Measurements from ENCODE around the gene RAMP3. TPM values are rescaled to one million over a fixed set of nuclear protein-coding genes. Genes with fewer than 3 reads are reported as not detected.
A peak's percentile ranks its signal among the peaks of the same experiment; 100 is the strongest.

Gene RAMP3
- total and polyA plus RNA-seq, 5 donors from 2014 or later = not detected

DNA sequence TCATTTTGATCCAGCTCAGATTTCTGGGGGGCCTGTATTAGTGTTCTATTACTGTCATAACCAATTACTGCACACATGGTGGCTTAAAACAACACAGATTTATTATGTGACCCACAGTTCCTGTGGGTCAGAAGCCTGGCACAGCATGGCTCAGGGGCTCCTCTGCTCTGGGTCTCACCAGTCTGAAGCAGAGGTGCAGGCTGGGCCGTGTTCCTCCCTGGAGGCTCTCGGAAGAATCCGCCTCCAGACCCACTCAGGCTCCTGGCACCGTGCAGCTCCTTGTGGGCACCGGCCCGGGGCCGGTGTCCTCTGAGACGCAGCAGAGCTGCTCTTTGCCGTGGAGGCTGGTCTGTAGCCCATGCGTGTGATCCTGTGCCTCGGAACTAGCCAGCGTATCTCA, 61.5 kb downstream of the RAMP3 start:
- no peaks in the 10 kb centered on the region for H3K36me3 ChIP-seq (ENCODE audit: control insufficient read depth, insufficient read depth, low read length)
- Mint-ChIP-seq H3K9me3 (peaks cover 0 to 2% (median 0%) of the 10 kb centered on the region in 7 donors), H3K27me3 (peaks cover 33% of the 10 kb centered on the region), H3K4me3 (no peak overlapping the region), H3K36me3 (no peaks in the 10 kb centered on the region), H3K4me1 (no peaks in the 10 kb centered on the region), H3K27ac (no peak overlapping the region)
- H3K4me1 ChIP-seq (ENCODE audit: control insufficient read depth, insufficient read depth, low read length, poor library complexity, severe bottlenecking) = no peaks in the 10 kb centered on the region
- ATAC-seq (ENCODE audit: low read depth in 2 of 2) (no peak), DNase-seq (no peak)
- no peaks in the 10 kb centered on the region for H3K9me3 ChIP-seq (ENCODE audit: control insufficient read depth in 2 of 2, low read length in 2 of 2)
- H3K4me3 ChIP-seq (ENCODE audit: low read depth, low read length) = no peak overlapping the region
- H3K27me3 ChIP-seq (ENCODE audit: control insufficient read depth, insufficient read depth, low read length) = peaks cover 7% of the 10 kb centered on the region
- H3K27ac ChIP-seq (ENCODE audit: insufficient read depth, low read length, poor library complexity, severe bottlenecking) = no peak overlapping the region

DNA sequence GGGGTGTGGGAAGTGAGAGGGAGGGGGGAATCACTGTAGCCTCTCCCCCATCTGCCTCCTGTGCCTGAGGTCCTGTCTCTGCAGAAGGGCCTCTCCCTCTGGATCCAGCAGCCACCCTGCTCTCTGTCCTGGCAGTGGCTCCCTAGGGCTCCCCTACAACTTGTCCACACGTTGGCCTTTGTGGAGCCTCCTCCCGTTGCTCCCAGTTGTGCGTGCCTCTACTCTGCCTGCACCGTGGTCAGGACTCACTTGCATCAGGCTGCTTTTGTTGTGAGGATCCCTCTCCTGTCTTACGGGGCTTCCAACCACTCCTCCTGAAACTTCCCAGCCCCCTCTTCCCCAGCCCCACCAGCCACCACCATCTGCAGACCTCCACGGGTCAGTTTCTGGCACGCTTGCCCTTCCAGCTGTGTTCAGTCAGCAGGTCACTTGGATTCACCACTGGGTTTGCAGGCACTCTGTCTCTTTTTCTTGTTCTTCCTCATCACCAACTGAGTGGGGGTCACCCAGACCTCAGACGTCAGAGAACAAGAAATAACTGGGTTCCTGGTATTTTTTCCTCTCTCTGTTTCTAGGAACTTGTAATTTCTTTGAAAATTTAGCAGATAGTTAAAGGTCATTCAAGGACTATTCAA, 62.3 kb downstream of the RAMP3 start:
- no peaks in the 10 kb centered on the region for H3K9me3 ChIP-seq (ENCODE audit: control insufficient read depth in 2 of 2, low read length in 2 of 2)
- H3K4me1 Mint-ChIP-seq = no peaks in the 10 kb centered on the region
- peaks cover under 1% of the 10 kb centered on the region for H3K27me3 ChIP-seq (ENCODE audit: control insufficient read depth, insufficient read depth, low read length)
- H3K27ac ChIP-seq (ENCODE audit: insufficient read depth, low read length, poor library complexity, severe bottlenecking) = no peak overlapping the region
- no peaks in the 10 kb centered on the region for H3K4me1 ChIP-seq (ENCODE audit: control insufficient read depth, insufficient read depth, low read length, poor library complexity, severe bottlenecking)
- ATAC-seq (ENCODE audit: low read depth in 2 of 2) = no peak
- no peak overlapping the region for H3K27ac Mint-ChIP-seq
- peaks cover 25% of the 10 kb centered on the region for H3K27me3 Mint-ChIP-seq
- no peak for DNase-seq
- H3K36me3 Mint-ChIP-seq = no peaks in the 10 kb centered on the region
- peaks cover 0 to 2% (median 0%) of the 10 kb centered on the region in 7 donors for H3K9me3 Mint-ChIP-seq
- H3K4me3 ChIP-seq (ENCODE audit: low read depth, low read length) = no peak overlapping the region
- H3K36me3 ChIP-seq (ENCODE audit: control insufficient read depth, insufficient read depth, low read length) = no peaks in the 10 kb centered on the region
- no peak overlapping the region for H3K4me3 Mint-ChIP-seq

DNA sequence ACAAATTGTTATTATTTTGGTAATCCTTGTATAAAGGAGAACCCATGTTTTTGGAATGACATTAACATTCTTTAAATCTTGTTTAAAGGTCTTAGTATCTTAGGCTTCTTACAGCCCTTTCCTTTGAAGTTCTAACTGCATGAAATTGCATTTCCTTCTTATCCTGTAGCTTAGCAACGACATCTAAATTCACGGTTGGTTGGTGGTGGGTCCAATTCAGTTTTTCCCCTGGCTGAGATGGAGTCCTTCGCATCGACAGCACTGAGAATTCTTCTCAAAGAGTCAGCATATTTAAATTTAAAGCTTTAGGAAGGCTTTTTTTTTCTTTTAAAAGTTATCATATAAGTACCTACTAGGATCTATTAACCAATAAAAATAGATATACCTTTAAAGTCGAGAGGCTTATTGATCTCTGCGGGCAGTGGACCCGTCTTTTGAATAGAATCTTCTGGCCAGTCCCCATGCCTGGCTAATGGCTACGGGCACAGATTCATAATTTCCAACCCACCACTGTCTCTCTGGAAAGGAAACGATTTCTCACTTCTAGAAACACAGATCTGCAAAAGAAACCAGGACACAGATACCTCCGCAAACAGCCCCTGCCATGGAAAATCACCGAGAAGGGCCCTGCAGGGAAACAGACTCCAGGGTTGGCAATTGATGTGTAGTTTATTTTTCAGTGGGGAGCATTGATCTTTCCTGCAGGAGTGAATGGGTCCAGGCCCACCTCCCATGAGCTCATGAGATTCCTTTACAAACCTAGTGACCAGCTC, 63.4 kb downstream of the RAMP3 start:
- no peak overlapping the region for H3K27ac ChIP-seq (ENCODE audit: insufficient read depth, low read length, poor library complexity, severe bottlenecking)
- no peaks in the 10 kb centered on the region for H3K4me1 ChIP-seq (ENCODE audit: control insufficient read depth, insufficient read depth, low read length, poor library complexity, severe bottlenecking)
- Mint-ChIP-seq H3K4me1 (no peaks in the 10 kb centered on the region), H3K36me3 (no peaks in the 10 kb centered on the region), H3K9me3 (no peaks in the 10 kb centered on the region), H3K4me3 (no peak overlapping the region), H3K27ac (no peak overlapping the region), H3K27me3 (peaks cover 14% of the 10 kb centered on the region)
- DNase-seq = no peak
- no peak for ATAC-seq (ENCODE audit: low read depth in 2 of 2)
- H3K27me3 ChIP-seq (ENCODE audit: control insufficient read depth, insufficient read depth, low read length) = no peaks in the 10 kb centered on the region
- H3K9me3 ChIP-seq (ENCODE audit: control insufficient read depth in 2 of 2, low read length in 2 of 2) = no peaks in the 10 kb centered on the region
- no peak overlapping the region for H3K4me3 ChIP-seq (ENCODE audit: low read depth, low read length)
- H3K36me3 ChIP-seq (ENCODE audit: control insufficient read depth, insufficient read depth, low read length) = no peaks in the 10 kb centered on the region

DNA sequence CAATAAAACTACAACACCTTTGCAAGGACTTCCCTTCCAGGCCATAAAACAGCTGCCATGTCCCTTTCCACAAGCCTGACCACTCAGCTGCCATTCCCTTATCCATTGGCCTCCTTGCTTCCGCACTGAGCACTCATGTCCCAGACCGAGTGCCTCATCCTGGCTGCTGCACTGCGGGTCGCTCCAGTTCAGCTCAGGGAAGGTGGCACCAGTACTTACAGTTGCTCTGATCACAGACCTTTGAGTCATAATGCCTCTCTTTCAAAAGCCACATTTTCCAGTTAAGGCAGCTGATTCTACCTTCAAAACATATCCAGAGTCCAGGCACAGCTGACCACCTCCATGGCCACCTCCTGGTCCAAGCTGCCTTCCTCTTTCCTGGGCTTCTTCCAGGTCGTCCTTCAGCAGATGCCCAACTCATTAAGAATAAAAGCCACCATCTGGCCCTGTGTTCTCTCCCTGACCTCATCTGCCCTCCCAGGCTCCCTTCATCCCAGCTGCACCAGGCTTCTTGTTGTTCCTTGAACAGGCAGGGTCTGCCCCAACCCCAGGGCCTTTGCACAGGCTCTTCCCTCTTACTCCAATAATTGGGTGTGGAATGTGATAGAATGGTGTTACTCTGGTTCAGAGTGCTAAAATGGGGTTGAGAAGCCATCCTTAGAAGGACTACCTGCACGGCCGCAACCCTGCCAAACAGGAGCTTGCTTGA, 64.5 kb downstream of the RAMP3 start:
- H3K4me3 Mint-ChIP-seq = no peak overlapping the region
- ATAC-seq (ENCODE audit: low read depth in 2 of 2) (no peak), DNase-seq (no peak)
- Histone ChIP-seq H3K9me3 (ENCODE audit: control insufficient read depth in 2 of 2, low read length in 2 of 2) (no peaks in the 10 kb centered on the region), H3K36me3 (ENCODE audit: control insufficient read depth, insufficient read depth, low read length) (no peaks in the 10 kb centered on the region), H3K4me3 (ENCODE audit: low read depth, low read length) (no peak overlapping the region), H3K4me1 (ENCODE audit: control insufficient read depth, insufficient read depth, low read length, poor library complexity, severe bottlenecking) (no peaks in the 10 kb centered on the region), H3K27ac (ENCODE audit: insufficient read depth, low read length, poor library complexity, severe bottlenecking) (no peak overlapping the region), H3K27me3 (ENCODE audit: control insufficient read depth, insufficient read depth, low read length) (no peaks in the 10 kb centered on the region)
- no peak overlapping the region for H3K27ac Mint-ChIP-seq
- H3K27me3 Mint-ChIP-seq = peaks cover 21% of the 10 kb centered on the region
- no peaks in the 10 kb centered on the region for H3K4me1 Mint-ChIP-seq
- no peaks in the 10 kb centered on the region for H3K36me3 Mint-ChIP-seq
- H3K9me3 Mint-ChIP-seq = no peaks in the 10 kb centered on the region

DNA sequence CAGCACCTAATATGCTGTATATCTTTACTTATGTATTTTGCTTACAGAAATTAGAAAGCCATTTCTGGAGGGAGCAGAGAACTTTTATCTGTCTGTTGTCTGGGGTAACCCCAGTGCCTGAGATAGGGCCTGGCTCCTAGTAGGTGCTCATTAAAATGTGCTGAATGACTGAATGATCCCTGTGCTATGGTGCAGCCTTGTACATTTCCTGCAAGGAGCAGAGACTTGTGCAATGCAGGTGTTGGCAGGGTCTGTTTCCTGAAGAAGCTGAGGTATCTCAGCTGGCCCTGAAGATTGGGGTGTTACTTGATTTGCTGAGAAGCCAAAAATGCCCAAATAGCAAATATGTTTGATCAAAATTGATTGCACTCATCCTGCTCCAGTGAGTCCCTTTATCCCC, 65.5 kb downstream of the RAMP3 start:
- Histone ChIP-seq H3K27me3 (ENCODE audit: control insufficient read depth, insufficient read depth, low read length) (no peaks in the 10 kb centered on the region), H3K36me3 (ENCODE audit: control insufficient read depth, insufficient read depth, low read length) (no peaks in the 10 kb centered on the region), H3K4me3 (ENCODE audit: low read depth, low read length) (no peak overlapping the region), H3K4me1 (ENCODE audit: control insufficient read depth, insufficient read depth, low read length, poor library complexity, severe bottlenecking) (no peaks in the 10 kb centered on the region), H3K9me3 (ENCODE audit: control insufficient read depth in 2 of 2, low read length in 2 of 2) (no peaks in the 10 kb centered on the region), H3K27ac (ENCODE audit: insufficient read depth, low read length, poor library complexity, severe bottlenecking) (no peak overlapping the region)
- H3K27ac Mint-ChIP-seq = no peak overlapping the region
- H3K27me3 Mint-ChIP-seq = peaks cover 26% of the 10 kb centered on the region
- ATAC-seq (ENCODE audit: low read depth in 2 of 2) = no peak
- DNase-seq = no peak
- no peaks in the 10 kb centered on the region for H3K36me3 Mint-ChIP-seq
- H3K9me3 Mint-ChIP-seq = no peaks in the 10 kb centered on the region
- no peak overlapping the region for H3K4me3 Mint-ChIP-seq
- peaks cover 0 to 2% (median 0%) of the 10 kb centered on the region in 4 donors for H3K4me1 Mint-ChIP-seq

DNA sequence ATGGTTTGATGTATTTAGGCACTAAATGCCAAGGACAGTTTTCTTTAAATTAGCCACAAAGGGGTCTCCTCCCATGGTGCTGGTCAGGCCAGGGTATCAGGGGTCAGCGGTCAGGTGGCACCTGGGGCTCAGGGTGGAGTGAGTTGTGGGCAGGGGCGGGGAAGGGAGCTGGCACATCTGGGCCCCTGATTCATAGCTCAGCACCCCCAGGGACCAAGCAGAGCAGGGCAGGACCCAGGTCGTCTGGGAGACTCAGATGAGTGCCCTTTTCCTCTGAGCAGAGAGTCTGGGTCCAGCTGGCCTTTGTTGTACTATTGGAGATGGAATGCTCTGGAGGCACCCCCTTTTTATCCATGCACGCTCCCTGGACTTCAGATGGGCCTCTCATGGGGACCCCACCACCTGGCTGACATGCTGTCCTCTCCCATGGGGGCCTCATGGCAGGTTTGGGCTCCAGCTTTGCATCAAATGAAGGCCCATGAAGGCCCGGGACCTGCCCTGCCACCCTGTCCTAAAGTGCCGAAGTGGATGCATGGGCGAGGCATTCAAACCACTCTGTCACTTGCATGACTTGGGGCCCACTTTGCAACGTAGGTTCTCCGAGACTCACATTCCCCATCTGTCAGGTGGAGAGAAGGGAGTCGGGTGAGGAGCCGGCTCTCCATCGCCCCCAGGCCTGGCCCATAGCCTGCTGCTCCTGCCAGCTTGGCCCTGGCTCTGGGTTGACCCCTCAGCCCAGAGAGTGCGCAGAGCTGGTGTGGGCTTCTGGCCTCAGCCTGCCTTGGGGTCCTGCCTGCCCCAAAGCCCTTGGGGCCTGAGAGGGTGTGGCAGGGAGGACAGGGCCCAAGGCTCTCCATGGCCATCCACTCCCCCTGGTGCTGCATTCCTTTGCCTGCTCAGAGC, 66.4 kb downstream of the RAMP3 start:
- Histone ChIP-seq H3K27me3 (ENCODE audit: control insufficient read depth, insufficient read depth, low read length) (no peaks in the 10 kb centered on the region), H3K9me3 (ENCODE audit: control insufficient read depth in 2 of 2, low read length in 2 of 2) (no peaks in the 10 kb centered on the region), H3K4me1 (ENCODE audit: control insufficient read depth, insufficient read depth, low read length, poor library complexity, severe bottlenecking) (no peaks in the 10 kb centered on the region), H3K27ac (ENCODE audit: insufficient read depth, low read length, poor library complexity, severe bottlenecking) (no peak overlapping the region), H3K36me3 (ENCODE audit: control insufficient read depth, insufficient read depth, low read length) (no peaks in the 10 kb centered on the region), H3K4me3 (ENCODE audit: low read depth, low read length) (no peak overlapping the region)
- Mint-ChIP-seq H3K9me3 (no peaks in the 10 kb centered on the region), H3K4me3 (no peak overlapping the region), H3K36me3 (no peaks in the 10 kb centered on the region), H3K27ac (no peak overlapping the region), H3K4me1 (peaks cover 0 to 4% (median 0%) of the 10 kb centered on the region in 4 donors), H3K27me3 (peaks cover 35% of the 10 kb centered on the region)
- ATAC-seq (ENCODE audit: low read depth in 2 of 2) (peak in 1 of 2 donors; percentile 7), DNase-seq (no peak)

DNA sequence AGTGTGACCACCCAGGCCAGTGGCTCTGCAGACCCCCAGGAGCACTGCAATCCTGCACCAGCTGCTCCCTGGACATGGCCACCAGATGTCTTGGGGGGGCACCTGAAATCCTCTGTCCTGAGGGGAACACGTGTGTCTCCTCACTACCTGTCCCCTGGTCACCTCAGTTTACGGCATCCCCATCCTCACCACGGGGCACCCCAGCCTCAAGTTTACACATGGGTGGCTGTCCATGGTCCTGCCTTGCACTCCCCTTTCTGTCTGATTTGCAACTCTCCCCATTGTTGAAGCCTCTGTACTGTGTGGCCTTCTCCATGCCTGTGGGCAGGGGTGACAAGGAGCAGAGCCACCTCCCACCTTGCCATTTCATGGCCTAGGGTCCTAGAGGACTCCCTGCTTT, 67.2 kb downstream of the RAMP3 start:
- Histone ChIP-seq H3K27me3 (ENCODE audit: control insufficient read depth, insufficient read depth, low read length) (peaks cover 3% of the 10 kb centered on the region), H3K27ac (ENCODE audit: insufficient read depth, low read length, poor library complexity, severe bottlenecking) (no peak overlapping the region), H3K4me1 (ENCODE audit: control insufficient read depth, insufficient read depth, low read length, poor library complexity, severe bottlenecking) (no peaks in the 10 kb centered on the region), H3K36me3 (ENCODE audit: control insufficient read depth, insufficient read depth, low read length) (no peaks in the 10 kb centered on the region), H3K9me3 (ENCODE audit: control insufficient read depth in 2 of 2, low read length in 2 of 2) (no peaks in the 10 kb centered on the region), H3K4me3 (ENCODE audit: low read depth, low read length) (no peak overlapping the region)
- DNase-seq (no peak), ATAC-seq (ENCODE audit: low read depth in 2 of 2) (no peak)
- Mint-ChIP-seq H3K27me3 (peaks cover 38% of the 10 kb centered on the region), H3K4me3 (no peak overlapping the region), H3K36me3 (no peaks in the 10 kb centered on the region), H3K27ac (no peak overlapping the region), H3K4me1 (peaks cover 0 to 4% (median 0%) of the 10 kb centered on the region in 4 donors), H3K9me3 (no peaks in the 10 kb centered on the region)
